Esophagus (tissue), 2 donors: ENCODE results near the gene STX18. TPM values are rescaled to one million over a fixed set of nuclear protein-coding genes. Genes with fewer than 3 reads are reported as not detected.
A peak's percentile ranks its signal among the peaks of the same experiment; 100 is the strongest.

Experiments used
- H3K27ac ChIP-seq, 2 donors: one replicate each; pipeline ENCODE4 v1.5.1; 2013; ENCODE audit warnings: low read depth in 2 of 2, mild to moderate bottlenecking in 2 of 2, inconsistent platforms in 1 of 2, low read length in 1 of 2, moderate library complexity in 1 of 2
- H3K27me3 ChIP-seq, 2 donors: one replicate each; pipeline ENCODE4 v1.6.1; 2013; ENCODE audit warnings: low read length in 2 of 2, control low read depth in 1 of 2, mild to moderate bottlenecking in 1 of 2; ENCODE audit not compliant: insufficient read depth in 2 of 2, control insufficient read depth in 1 of 2
- H3K36me3 ChIP-seq, 2 donors: one replicate each; pipeline ENCODE4 v1.6.1; 2013; ENCODE audit warnings: low read length in 1 of 2; ENCODE audit not compliant: control insufficient read depth in 2 of 2, insufficient read depth in 2 of 2
- H3K4me1 ChIP-seq, 2 donors: one replicate each; pipeline ENCODE4 v1.6.1; 2013; ENCODE audit warnings: low read length in 1 of 2; ENCODE audit not compliant: control insufficient read depth in 2 of 2, insufficient read depth in 2 of 2
- H3K4me3 ChIP-seq, 2 donors: one replicate each; pipeline ENCODE4 v1.5.1; 2013; ENCODE audit warnings: low read length in 2 of 2, mild to moderate bottlenecking in 2 of 2, low read depth in 1 of 2, moderate library complexity in 1 of 2
- H3K9me3 ChIP-seq, 2 donors: one replicate each; pipeline ENCODE4 v1.6.1; 2013; ENCODE audit warnings: mild to moderate bottlenecking in 2 of 2, low read depth in 1 of 2, low read length in 1 of 2, moderate library complexity in 1 of 2; ENCODE audit not compliant: control insufficient read depth in 2 of 2, insufficient read depth in 1 of 2
- WGBS, 2 donors: extraction: QIAGEN DNeasy Blood & Tissue Kit; methylation state at CpG; one replicate each; pipeline ENCODE4 v1.1.7; 2013; 5-methylcytosine and 5-hydroxymethylcytosine counted together
- polyA plus RNA-seq, 2 donors: library from polyadenylated mRNA; stranded (reverse); fragments of 200-250 nt; gene quantifications; one replicate each; pipeline ENCODE4 v1.2.3, GENCODE V29; 2013
- donor health status: healthy with polysubstance abuse.
- donor health status: Bipolar disorder and iron deficiency.

The STX18 gene
- polyA plus RNA-seq: 10 to 100 TPM; 12.4 to 17.3 TPM

- Histone ChIP-seq H3K4me3 (peak within 1 kb of the TSS; percentile 92 to 94), H3K4me1 (peaks cover 0 to 5% of the 10 kb centered on the region in 2 donors), H3K27ac (peak within 1 kb of the TSS; percentile 81 to 85), H3K36me3 (no peaks in the 10 kb centered on the region), H3K9me3 (no peaks in the 10 kb centered on the region), H3K27me3 (no peaks in the 10 kb centered on the region)
- WGBS, 2 donors: 0% methylated on average over 74 to 76 of the region's 76 CpGs
Measured at GRCh38 chr4:4541661-4542570, at the start of gene STX18. Gene STX18 (minus strand): TSS chr4:4542048. CDS start chr4:4541964, 84 bp downstream.

- Histone ChIP-seq H3K27ac (no peak overlapping the region), H3K36me3 (no peaks in the 10 kb centered on the region), H3K4me3 (no peak overlapping the region), H3K27me3 (no peaks in the 10 kb centered on the region), H3K9me3 (peaks cover 3 to 4% of the 10 kb centered on the region in 2 donors), H3K4me1 (no peaks in the 10 kb centered on the region)
- WGBS, 2 donors: 89% methylated on average over 4 of the region's 4 CpGs
Measured at GRCh38 chr4:4591071-4591470, 49.2 kb upstream of the STX18 start.

- Histone ChIP-seq H3K36me3 (no peaks in the 10 kb centered on the region), H3K9me3 (peaks cover 3 to 4% of the 10 kb centered on the region in 2 donors), H3K4me1 (no peaks in the 10 kb centered on the region), H3K4me3 (no peak overlapping the region), H3K27ac (no peak overlapping the region), H3K27me3 (no peaks in the 10 kb centered on the region)
- WGBS, 2 donors: 70 to 77% methylated on average over 7 of the region's 7 CpGs
Measured at GRCh38 chr4:4590546-4590945, 48.7 kb upstream of the STX18 start.

GRCh38 chr4:4585012-4585670 is 43.3 kb upstream of the STX18 start:
- 81 to 82% methylated on average over 3 of the region's 3 CpGs for WGBS, 2 donors
- Histone ChIP-seq H3K9me3 (no peaks in the 10 kb centered on the region), H3K4me1 (no peaks in the 10 kb centered on the region), H3K27me3 (no peaks in the 10 kb centered on the region), H3K36me3 (no peaks in the 10 kb centered on the region), H3K4me3 (no peak overlapping the region), H3K27ac (no peak overlapping the region)

- WGBS, 2 donors: 76 to 85% methylated on average over 4 of the region's 4 CpGs
- Histone ChIP-seq H3K27me3 (no peaks in the 10 kb centered on the region), H3K36me3 (no peaks in the 10 kb centered on the region), H3K9me3 (no peaks in the 10 kb centered on the region), H3K4me3 (no peak overlapping the region), H3K27ac (no peak overlapping the region), H3K4me1 (no peaks in the 10 kb centered on the region)
Measured at GRCh38 chr4:4583606-4584005, 41.8 kb upstream of the STX18 start.

GRCh38 chr4:4582653-4583052 is 40.8 kb upstream of the STX18 start:
- Histone ChIP-seq H3K27ac (no peak overlapping the region), H3K4me3 (no peak overlapping the region), H3K9me3 (no peaks in the 10 kb centered on the region), H3K4me1 (no peaks in the 10 kb centered on the region), H3K36me3 (no peaks in the 10 kb centered on the region), H3K27me3 (no peaks in the 10 kb centered on the region)
- WGBS, 2 donors: 93% methylated on average over 7 of the region's 7 CpGs

- H3K4me3 ChIP-seq: no peak overlapping the region
- H3K4me1 ChIP-seq: no peaks in the 10 kb centered on the region
- no peak overlapping the region for H3K27ac ChIP-seq
- 92 to 93% methylated on average over 2 of the region's 2 CpGs for WGBS, 2 donors
- no peaks in the 10 kb centered on the region for H3K27me3 ChIP-seq
- no peaks in the 10 kb centered on the region for H3K9me3 ChIP-seq
- H3K36me3 ChIP-seq: no peaks in the 10 kb centered on the region
Measured at GRCh38 chr4:4580494-4580893, 38.6 kb upstream of the STX18 start.

- no peak overlapping the region for H3K27ac ChIP-seq
- H3K4me1 ChIP-seq: no peaks in the 10 kb centered on the region
- H3K36me3 ChIP-seq: no peaks in the 10 kb centered on the region
- 72 to 74% methylated on average over 5 of the region's 5 CpGs for WGBS, 2 donors
- H3K4me3 ChIP-seq: no peak overlapping the region
- H3K9me3 ChIP-seq: no peaks in the 10 kb centered on the region
- H3K27me3 ChIP-seq: no peaks in the 10 kb centered on the region
Measured at GRCh38 chr4:4578981-4579380, 37.1 kb upstream of the STX18 start.

- no peaks in the 10 kb centered on the region for H3K27me3 ChIP-seq
- 49 to 95% methylated on average over 1 of the region's 1 CpG for WGBS, 2 donors
Measured at GRCh38 chr4:4577359-4577875, 35.6 kb upstream of the STX18 start.

More at GRCh38 chr4:4577359-4577875, 35.6 kb upstream of the STX18 start:
- Histone ChIP-seq H3K9me3 (no peaks in the 10 kb centered on the region), H3K27ac (no peak overlapping the region), H3K36me3 (no peaks in the 10 kb centered on the region), H3K4me3 (no peak overlapping the region), H3K4me1 (no peaks in the 10 kb centered on the region)
